GM04504 (cell line): ENCODE results near the gene HES6.

Experiments
- DNase-seq: peaks from one replicate; pipeline ENCODE4 v3.0.0-alpha.2; 2012; ENCODE audit warnings: low read depth

HES6 gene

DNA sequence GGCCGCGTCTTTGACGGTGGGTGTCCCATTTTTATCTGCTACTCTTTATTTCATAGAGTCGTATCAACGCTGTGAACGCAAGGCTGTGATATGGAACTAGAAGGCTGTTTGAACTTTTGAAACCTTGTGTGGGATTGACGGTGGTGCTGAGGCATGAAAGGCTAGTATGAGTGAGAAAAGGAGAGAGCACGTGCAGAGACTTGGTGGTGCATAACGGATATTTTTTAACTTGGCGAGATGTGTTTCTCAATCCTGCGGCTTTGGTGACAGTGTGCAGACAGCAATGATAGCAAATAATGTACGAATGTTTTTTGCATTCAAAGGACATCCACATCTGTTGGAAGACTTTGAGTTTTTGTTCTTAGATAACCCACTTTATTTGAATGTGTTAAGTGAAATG lies 6.2 kb downstream of the HES6 start:
- no peak for DNase-seq

- DNase-seq, result no peak
Measured at GRCh38 chr2:238231809-238232208, 8.0 kb downstream of the HES6 start.

GRCh38 chr2:238231251-238231793 lies 8.5 kb downstream of the HES6 start:
- DNase-seq, result no peak

DNA sequence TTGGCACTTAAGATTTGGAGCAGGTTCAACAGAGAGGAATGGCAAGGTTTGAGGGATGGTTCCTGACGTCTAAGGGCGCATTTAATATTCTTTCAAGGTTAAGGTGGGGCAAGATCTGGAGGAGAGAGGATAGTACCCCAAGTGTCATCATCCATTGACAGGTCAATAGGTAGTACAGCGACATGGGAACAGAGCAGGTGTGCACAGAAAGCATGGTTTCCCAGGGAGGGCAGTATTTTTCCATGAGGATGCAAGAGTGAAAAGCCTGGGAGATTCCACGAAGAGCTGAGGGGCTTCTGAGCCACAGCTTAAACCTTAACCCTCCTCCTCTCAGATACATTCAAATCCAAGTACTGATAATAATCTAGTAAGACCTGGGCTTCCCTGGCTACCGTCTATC lies 9.1 kb downstream of the HES6 start:
- no peak for DNase-seq

DNA sequence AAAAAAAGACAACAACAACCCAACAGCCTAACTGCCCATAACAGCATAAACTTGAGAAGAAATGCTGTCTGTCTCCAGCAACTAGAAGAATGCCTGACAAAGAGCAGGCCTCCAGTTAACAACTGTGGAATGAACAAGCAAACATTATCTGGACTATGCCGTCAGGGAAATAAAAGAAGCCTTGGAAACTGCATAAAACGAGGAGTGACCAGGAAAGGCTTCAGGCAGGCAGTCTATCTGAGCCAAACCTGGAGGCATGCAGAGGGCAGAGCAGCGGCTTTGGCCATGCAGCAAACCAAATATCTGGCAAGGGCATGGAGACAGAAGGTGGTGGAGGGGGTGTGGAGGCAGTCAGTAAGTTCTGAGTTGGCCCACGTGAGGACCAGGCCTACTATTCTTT lies 11.1 kb downstream of the HES6 start:
- DNase-seq, result no peak

DNA sequence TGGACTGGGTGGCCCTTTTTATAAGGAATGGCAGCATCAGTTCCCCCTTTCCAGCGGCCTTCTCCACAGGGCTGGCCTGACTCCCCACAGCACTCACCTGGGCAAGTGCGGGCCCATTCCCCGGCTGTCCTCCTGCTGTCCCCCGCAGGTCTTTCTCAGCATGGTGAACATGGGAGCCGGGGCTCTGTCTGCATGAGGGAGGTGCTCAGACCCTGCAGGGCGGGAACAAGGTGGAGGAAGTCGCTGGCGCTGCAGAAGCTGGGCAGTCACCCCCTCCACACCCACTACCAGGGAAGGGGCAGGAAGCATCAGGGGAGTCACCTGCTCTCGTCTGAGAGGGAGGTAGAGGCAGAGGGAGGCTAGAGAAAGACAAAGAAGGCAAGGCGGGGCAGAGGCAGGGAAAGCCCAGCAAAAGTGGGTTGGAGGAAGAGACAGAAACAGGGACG lies 12.2 kb downstream of the HES6 start:
- no peak for DNase-seq

DNA sequence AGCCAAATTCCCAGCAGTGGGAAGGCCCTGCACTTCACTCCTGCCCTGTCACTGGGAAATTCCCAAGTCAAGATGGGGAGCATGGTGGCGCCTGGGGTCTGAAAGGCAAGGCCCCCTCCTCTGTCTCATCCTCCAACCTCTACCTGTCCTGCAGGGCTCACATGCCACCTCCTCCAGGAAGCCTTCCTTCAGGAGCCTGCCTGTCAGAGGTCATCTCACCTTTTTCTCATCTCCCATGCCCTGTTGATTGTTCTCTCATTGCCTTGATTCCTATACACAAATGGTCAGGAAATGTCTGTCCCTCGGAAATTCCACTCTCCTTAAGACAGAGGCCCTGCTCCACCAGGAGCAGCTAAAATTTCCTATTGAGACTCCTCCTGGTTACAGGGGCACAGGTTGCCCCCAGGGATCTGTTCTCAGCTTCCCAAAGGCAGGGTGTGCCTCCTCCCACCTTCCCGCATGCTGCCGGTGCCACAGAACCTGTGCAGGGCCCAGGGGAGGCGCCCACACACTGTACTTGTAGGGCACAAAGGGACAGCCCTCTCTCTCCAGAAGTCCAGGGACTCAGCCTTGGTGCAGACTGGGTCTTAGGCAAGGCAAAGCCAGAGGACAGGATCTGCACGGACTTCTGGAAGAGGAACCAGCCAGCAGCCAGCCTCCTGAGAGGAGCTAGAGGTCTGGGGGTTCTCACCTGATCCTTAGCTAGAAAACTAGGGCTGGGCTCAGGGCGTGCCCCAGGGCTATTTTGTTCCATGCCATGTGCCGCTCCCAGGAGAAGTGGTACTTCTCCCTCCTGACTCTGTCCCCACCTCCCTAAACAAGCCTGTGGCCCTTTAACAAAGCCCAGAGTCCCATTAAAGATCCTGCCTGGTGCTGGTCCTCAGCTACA lies 12.9 kb downstream of the HES6 start:
- DNase-seq, result no peak

- DNase-seq, result no peak
Measured at GRCh38 chr2:238225911-238226697, 13.7 kb downstream of the HES6 start.

DNA sequence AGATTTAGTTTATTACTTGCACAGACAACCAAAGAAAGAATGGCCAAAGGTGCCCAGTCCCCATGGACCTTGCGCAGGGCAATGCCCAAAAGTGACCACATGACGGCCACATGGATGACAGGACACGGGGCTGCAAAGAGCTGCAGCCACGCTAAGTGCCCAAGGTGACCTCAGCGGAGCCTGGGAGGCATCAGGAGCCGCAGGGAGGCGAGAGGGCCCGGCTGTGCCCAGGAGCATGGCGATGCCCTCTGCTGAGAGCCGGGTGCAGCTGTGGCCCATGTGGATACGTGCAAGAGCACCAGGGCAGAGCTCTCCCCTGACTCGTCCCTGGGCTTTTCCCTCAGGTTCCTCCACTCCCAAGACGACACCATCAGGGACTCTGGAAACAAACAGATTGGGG lies 14.7 kb downstream of the HES6 start:
- no peak for DNase-seq

DNA sequence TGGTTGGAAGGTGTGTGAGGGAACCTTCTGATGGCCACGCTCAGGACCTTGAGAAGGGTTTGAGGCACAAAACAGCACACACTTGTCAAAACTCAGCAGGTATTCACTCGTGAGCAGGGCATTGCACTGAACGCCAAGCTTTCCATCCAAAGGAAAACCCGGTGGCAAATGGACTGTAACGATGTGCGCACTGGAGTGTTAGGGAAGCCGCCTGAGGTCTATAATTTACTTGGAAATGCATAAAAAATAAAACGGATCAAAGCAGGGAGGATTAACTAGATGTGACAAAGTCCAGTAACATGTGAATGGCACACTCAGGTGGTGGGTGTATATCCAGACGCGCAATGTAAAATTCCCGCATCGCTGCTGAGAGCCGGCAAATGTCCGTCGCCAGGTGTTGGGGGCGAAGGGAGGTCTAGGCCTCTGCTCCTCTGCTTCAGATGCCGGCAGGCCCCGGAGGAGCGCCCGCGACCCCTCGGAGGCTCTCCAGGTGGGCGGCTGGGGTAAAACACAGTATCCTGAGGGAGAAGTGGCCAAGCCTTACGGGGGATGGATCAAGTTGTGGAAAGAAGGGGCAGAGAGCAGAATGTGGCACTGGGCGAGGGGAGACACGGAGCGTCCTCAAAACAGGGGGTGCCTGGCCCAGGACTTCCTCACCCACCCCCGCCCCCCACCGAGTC lies 15.3 kb downstream of the HES6 start:
- DNase-seq, result no peak

DNA sequence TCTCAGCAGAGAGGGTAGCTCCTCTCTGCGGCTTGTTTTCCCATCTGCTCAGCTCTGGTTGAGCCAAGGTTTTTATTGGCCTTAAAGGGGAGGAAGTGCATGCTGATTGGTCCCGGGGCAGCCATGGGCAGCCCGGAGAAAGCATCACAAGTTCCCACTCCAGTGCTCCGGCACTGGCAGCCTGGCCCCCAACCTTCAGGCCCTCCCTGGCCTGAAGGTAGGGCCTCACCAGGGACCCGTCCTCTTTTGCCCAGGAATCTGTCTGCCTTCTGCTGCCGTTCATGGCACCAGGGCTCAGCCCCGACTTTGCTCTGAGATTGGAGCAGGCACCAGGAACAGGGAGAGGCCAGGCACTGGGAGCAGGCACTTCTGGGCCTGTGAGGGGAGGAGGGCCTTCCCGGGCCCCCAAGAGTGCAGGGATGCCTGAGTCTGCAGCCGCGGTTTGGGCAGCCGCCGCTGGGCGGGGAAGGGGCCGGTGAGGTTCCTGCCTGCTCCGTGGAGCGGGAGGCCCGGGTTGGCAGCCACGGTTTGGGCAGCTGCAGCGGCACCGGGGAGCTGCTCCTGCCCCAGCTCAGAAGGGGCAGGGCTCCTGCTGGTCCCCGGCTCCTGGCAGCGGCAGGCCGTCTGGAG lies 18.8 kb downstream of the HES6 start:
- DNase-seq, result peak; percentile 50

GRCh38 chr2:238220274-238220891 lies 19.5 kb downstream of the HES6 start:
- no peak for DNase-seq

DNA sequence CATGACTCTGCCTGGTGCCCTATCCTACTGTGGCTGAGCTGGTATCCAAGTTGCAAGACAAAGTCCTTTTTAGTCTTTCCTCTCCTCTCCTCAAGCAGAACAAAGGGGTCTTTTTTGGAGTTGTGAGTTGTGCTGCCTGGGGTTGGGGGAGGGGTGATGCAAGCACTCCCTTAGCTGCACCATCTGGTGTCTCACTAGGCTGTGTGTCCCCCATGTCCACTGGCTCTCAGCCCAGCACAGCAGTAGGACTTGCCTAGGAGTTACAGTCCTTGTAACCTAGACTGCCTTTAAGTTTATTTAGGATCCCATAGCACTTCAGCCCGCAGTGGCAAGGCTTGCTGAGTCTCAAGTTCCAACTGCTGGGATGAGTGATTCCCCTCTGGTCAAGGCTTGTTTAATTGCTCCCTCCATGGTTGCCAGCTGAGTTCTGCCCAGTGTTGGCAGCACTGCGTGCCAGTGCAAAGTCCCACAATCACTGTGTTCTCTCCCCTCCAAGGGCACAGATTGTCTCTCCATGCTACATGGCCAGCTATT lies 23.1 kb downstream of the HES6 start:
- no peak for DNase-seq

GRCh38 chr2:238207006-238207405 lies 32.8 kb downstream of the HES6 start:
- DNase-seq, result no peak

DNA sequence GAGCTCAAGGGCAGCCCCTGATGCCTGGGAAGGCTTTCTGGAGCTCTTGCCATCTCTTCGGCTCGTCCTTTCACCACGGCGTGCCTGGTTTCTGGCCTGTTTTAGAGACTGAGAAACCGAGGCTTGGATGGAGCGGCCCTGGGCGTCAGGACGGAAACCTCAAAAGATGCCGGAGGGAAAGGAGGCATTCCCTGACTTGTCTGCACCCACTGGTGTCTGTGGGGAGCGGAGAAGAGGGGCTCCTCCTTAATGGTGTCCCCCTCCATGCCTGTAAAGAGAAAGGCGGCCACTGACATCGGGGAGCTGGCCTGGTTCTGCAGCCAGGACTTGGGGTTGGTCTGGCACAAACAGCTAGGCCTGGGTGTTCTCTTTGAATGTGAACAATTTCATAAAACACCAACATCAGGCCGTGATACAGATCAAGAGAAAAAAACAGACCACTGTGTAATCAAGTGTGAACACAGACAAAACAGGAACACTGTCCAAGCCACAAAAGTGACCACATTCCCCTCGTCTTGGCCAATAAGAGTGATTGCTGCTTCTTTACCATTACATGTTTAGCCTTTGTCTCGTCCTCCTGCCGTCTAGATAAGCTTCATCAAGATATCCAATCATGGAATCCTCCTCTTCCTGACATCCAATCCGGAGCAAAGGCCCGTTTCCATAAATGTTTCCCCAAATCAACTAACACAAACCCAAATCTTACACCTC lies 35.7 kb downstream of the HES6 start:
- DNase-seq, result no peak

DNA sequence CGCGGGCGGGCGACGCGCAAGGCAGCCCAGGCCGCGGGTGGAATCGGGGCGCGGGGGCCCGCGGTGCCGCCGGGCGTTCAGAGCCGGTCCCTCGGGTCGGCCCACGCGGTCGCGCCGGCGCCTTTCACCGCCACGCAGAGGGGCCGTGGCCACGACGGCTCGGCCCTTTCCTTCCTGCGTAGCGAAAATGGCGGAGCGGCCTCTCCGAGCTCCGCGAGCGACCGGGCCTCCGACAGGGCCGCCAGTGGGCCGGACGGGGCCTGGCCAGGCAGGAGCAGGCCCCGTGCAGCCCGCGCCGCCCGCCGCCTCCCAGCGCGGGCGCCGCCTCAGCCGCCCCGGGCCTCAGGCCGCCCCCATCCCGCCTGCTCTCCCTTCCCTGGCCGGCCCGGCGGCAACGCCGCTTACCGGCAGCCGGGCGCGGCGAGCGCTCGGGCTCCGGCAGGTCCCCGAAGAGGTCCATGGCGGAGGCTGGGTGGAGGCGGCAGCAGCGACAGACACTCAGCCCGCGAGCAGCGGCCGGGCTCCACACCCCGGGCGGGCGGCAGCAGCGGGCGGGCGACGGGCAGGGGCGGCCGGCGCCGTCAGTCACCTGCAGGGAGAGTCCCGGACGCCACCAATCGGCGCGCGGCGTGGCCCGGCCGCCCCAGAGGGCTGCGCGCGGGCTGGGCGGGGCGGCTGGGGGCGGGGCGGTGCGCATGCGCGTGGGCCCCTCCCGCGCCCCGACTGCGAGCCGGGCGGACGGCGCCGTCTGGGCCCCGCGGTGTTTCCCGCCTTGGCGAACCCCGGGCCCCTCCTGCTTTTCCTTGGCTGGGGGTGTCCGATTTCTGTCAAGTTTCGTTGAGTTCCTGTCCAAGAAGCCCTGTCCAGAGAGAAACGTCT lies 36.5 kb downstream of the HES6 start, which contains the start of gene ILKAP:
Gene ILKAP, minus strand, starts transcription at position 602 of the 879 bp plus-strand sequence. Its CDS starts 142 bp downstream, at position 460.
- DNase-seq, result peak; percentile 59

- peak; percentile 6 for DNase-seq
Measured at GRCh38 chr2:238202326-238203093, 37.3 kb downstream of the HES6 start.

DNA sequence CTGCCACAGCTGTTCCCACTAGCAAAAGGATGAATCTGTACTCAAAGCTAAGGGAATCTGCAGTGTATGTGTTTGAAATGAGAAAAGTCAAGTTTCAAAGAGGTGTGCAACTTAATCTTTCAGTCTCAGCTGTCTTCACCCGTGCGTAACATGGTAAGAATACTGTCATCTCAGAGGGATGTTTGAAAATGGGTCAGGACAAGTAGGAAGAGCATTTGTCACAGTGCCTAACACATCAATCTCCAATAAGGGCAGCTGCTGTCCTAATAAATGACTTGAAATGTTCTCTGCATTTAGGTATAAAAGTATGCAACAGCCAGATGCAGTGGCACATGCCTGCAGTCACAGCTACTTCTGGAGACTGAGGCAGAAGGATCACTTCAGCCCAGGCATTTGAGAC lies 49.4 kb downstream of the HES6 start:
- no peak for DNase-seq
